Hepatocyte (in vitro differentiated cells): ENCODE data around the gene HRH3.

Experiments
- CTCF ChIP-seq: fragments of 200-600 bp; sonication (generic); IDR thresholded peaks from 2 replicates; pipeline ENCODE4 v1.5.1; 2016; ENCODE audit warnings: antibody characterized with exemption, mild to moderate bottlenecking; ENCODE audit not compliant: poor library complexity
- EZH2phosphoT487 ChIP-seq: fragments of 200-600 bp; sonication (generic); IDR thresholded peaks from one replicate; pipeline ENCODE4 v1.6.1; 2018; ENCODE audit warnings: antibody characterized with exemption, mild to moderate bottlenecking, low read depth, moderate library complexity; ENCODE audit not compliant: unreplicated experiment, severe bottlenecking

DNA sequence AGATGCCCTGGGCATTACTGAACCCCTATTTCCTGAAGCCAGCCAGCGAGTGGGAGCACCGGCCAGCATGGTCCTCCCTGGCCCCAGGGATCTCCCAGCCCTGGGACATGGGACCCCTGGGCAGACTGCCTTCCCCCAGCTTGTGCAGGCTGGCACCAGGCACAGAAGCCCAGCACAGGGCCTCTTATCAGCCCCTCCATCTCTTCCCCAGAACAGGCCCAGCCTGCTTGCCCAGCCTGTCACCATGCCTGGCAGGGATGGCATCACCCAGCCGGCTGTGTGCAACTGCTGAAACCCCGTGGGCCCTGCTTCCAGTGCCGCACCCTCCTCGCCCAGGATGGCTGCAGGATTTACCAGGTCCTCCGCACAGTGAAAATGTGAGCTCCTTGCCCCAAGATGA, 12.1 kb upstream of the HRH3 start:
- TF ChIP-seq CTCF = no peak
- no peak for TF ChIP-seq EZH2phosphoT487
